Activated CD4-positive, alpha-beta T cell treated with anti-CD3 and anti-CD28 coated beads, Interleukin-2, amount 10 ng/mL, durations not matched to agents 7 days and 5 days (primary cell): ENCODE results near the gene ATRNL1. TPM values are rescaled to one million over a fixed set of nuclear protein-coding genes. Genes with fewer than 3 reads are reported as not detected.
"Not testable (repeated sequence)": the region's sequence is repeated elsewhere in the genome, so short reads cannot be mapped to it uniquely, and the experiment has no call there.

Experiments
- CTCF ChIA-PET: fragments of 350-600 bp; sonication (Branson Sonifier 250); formaldehyde crosslinking; loops from one replicate; lab custom pipeline; 2021; ENCODE audit warnings: antibody characterized with exemption; lab: Charles Lee
- POLR2A ChIA-PET: fragments of 350-600 bp; sonication (Branson Sonifier 250); formaldehyde crosslinking; loops from one replicate; lab custom pipeline; 2021; ENCODE audit warnings: antibody characterized with exemption; lab: Charles Lee
- DNase-seq: peaks from one replicate; pipeline ENCODE4 v3.0.0-alpha.2; 2020
- H3K27ac Mint-ChIP-seq: one replicate; pipeline ENCODE4 v1.8.0; 2021; ENCODE audit warnings: mild to moderate bottlenecking, moderate library complexity, mixed read lengths
- H3K27me3 Mint-ChIP-seq: one replicate; pipeline ENCODE4 v1.8.0; 2021; ENCODE audit warnings: mixed read lengths
- H3K36me3 Mint-ChIP-seq: one replicate; pipeline ENCODE4 v1.8.0; 2021; ENCODE audit warnings: low read depth, mixed read lengths
- H3K4me1 Mint-ChIP-seq: one replicate; pipeline ENCODE4 v1.8.0; 2021; ENCODE audit warnings: mixed read lengths
- H3K4me3 Mint-ChIP-seq: one replicate; pipeline ENCODE4 v1.8.0; 2021; ENCODE audit warnings: mild to moderate bottlenecking, moderate library complexity, mixed read lengths
- H3K9me3 Mint-ChIP-seq: one replicate; pipeline ENCODE4 v1.8.0; 2021; ENCODE audit warnings: mixed read lengths
- total RNA-seq, 2 experiments: library from RNA; stranded (reverse); gene quantifications; one replicate each; pipeline ENCODE4 v1.2.3, GENCODE V29; 2021

ATRNL1 gene
- total RNA-seq, 2 experiments from 2014 or later = 0.12 to 0.22 TPM

GRCh38 chr10:115536401-115536800 is 443.2 kb downstream of the ATRNL1 start:
- H3K27ac Mint-ChIP-seq, DNase-seq, H3K4me3 Mint-ChIP-seq, H3K27me3 Mint-ChIP-seq, H3K36me3 Mint-ChIP-seq, H3K9me3 Mint-ChIP-seq, CTCF ChIA-PET, H3K4me1 Mint-ChIP-seq, POLR2A ChIA-PET: not testable (repeated sequence)

- H3K27me3 Mint-ChIP-seq = no peaks in the 10 kb centered on the region
- no peaks in the 10 kb centered on the region for H3K4me1 Mint-ChIP-seq
- POLR2A ChIA-PET = no interaction called here
- DNase-seq = no peak
- no peaks in the 10 kb centered on the region for H3K36me3 Mint-ChIP-seq
- CTCF ChIA-PET = no interaction called here
- H3K9me3 Mint-ChIP-seq = peaks cover 5% of the 10 kb centered on the region
- H3K4me3 Mint-ChIP-seq = no peak overlapping the region
- H3K27ac Mint-ChIP-seq = no peak overlapping the region
Observed at GRCh38 chr10:115539142-115539762, 446.1 kb downstream of the ATRNL1 start.

GRCh38 chr10:115555887-115556402 is 462.8 kb downstream of the ATRNL1 start:
- H3K27me3 Mint-ChIP-seq = no peaks in the 10 kb centered on the region
- H3K4me3 Mint-ChIP-seq = no peak overlapping the region
- no peaks in the 10 kb centered on the region for H3K4me1 Mint-ChIP-seq
- H3K9me3 Mint-ChIP-seq = no peaks in the 10 kb centered on the region
- DNase-seq = no peak
- CTCF ChIA-PET = no interaction called here
- no peak overlapping the region for H3K27ac Mint-ChIP-seq
- no peaks in the 10 kb centered on the region for H3K36me3 Mint-ChIP-seq
- POLR2A ChIA-PET = no interaction called here

- no peak overlapping the region for H3K4me3 Mint-ChIP-seq
- H3K36me3 Mint-ChIP-seq = no peaks in the 10 kb centered on the region
- no peaks in the 10 kb centered on the region for H3K4me1 Mint-ChIP-seq
- H3K9me3 Mint-ChIP-seq = no peaks in the 10 kb centered on the region
- DNase-seq = no peak
- ChIA-PET POLR2A (no interaction called here), CTCF (no interaction called here)
- no peak overlapping the region for H3K27ac Mint-ChIP-seq
- no peaks in the 10 kb centered on the region for H3K27me3 Mint-ChIP-seq
Observed at GRCh38 chr10:115558252-115558651, 465.1 kb downstream of the ATRNL1 start.

GRCh38 chr10:115566867-115567266 is 473.7 kb downstream of the ATRNL1 start:
- no peaks in the 10 kb centered on the region for H3K9me3 Mint-ChIP-seq
- ChIA-PET POLR2A (no interaction called here), CTCF (no interaction called here)
- H3K4me1 Mint-ChIP-seq = no peaks in the 10 kb centered on the region
- no peaks in the 10 kb centered on the region for H3K27me3 Mint-ChIP-seq
- no peak overlapping the region for H3K4me3 Mint-ChIP-seq
- no peak for DNase-seq
- H3K27ac Mint-ChIP-seq = no peak overlapping the region
- no peaks in the 10 kb centered on the region for H3K36me3 Mint-ChIP-seq

- Mint-ChIP-seq H3K9me3 (no peaks in the 10 kb centered on the region), H3K4me3 (no peak overlapping the region), H3K27me3 (no peaks in the 10 kb centered on the region), H3K27ac (no peak overlapping the region), H3K4me1 (no peaks in the 10 kb centered on the region), H3K36me3 (no peaks in the 10 kb centered on the region)
- DNase-seq = no peak
- POLR2A ChIA-PET = no interaction called here
- CTCF ChIA-PET = no interaction called here
Observed at GRCh38 chr10:115572740-115573455, 479.7 kb downstream of the ATRNL1 start.

DNA sequence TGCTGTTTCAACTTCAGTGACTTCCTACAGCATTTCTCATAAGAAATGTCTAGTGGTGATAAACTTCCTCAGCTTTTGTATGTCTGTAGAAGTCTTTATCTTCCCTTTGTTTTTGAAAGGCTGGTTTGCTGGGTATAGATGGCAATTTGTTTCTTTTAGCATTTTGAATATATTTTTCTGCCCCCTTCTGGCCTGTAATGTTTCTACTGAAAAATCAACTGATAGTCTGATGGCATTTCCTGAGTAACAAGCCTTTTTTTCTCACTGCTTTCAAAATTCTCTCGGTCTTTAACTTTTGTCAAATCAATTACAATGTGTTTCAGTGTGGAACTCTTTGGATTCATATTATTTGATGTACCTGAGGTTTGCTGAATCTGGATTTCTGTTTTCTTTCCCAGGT is 487.1 kb downstream of the ATRNL1 start:
- Mint-ChIP-seq H3K9me3 (no peaks in the 10 kb centered on the region), H3K4me3 (no peak overlapping the region), H3K36me3 (no peaks in the 10 kb centered on the region), H3K27ac (no peak overlapping the region), H3K27me3 (no peaks in the 10 kb centered on the region), H3K4me1 (no peaks in the 10 kb centered on the region)
- ChIA-PET POLR2A (no interaction called here), CTCF (no interaction called here)
- DNase-seq = no peak

- no peak for DNase-seq
- CTCF ChIA-PET = no interaction called here
- POLR2A ChIA-PET = no interaction called here
- Mint-ChIP-seq H3K4me1 (no peaks in the 10 kb centered on the region), H3K4me3 (no peak overlapping the region), H3K9me3 (peaks cover 2% of the 10 kb centered on the region), H3K36me3 (no peaks in the 10 kb centered on the region), H3K27me3 (no peaks in the 10 kb centered on the region), H3K27ac (no peak overlapping the region)
Observed at GRCh38 chr10:115593060-115593459, 499.9 kb downstream of the ATRNL1 start.

DNA sequence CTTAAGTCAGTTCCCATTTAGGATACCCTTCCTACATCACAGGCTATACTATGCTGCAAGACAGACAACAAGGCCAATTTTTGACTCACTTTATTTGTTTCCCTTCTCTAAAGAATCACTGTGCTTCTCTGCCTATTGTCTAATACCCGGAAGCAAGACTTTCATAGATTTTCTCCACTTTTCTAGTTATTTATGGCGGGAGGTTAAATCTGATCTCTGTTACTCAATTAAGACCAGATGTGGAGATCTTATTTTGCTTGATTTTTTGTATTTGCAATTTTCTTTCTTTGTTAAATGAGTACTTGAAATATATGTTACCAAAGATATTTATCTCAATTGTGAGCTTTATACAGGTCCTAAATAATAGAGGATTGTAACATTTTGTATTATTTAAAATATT is 511.5 kb downstream of the ATRNL1 start:
- Mint-ChIP-seq H3K4me1 (no peaks in the 10 kb centered on the region), H3K9me3 (no peaks in the 10 kb centered on the region), H3K27me3 (no peaks in the 10 kb centered on the region), H3K36me3 (no peaks in the 10 kb centered on the region), H3K27ac (no peak overlapping the region), H3K4me3 (no peak overlapping the region)
- POLR2A ChIA-PET = no interaction called here
- no peak for DNase-seq
- CTCF ChIA-PET = no interaction called here

DNA sequence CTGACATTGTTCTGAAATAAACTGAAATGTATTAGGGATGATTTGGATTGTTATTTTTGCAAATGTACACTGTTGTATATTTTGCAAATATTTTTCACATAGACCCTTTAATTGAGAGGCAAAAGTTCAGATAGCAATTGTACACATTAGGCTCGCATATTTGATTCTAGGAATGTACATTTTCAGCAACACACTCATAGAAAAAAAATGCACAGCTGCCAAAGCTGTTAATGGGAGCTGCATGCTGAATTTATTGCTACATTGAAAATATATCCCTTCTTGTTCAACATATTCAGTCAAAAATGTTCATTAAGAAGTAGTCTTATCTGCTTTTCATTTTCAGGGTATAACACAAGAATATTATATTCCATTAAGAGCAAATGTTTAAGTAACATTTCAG is 512.9 kb downstream of the ATRNL1 start:
- Mint-ChIP-seq H3K36me3 (no peaks in the 10 kb centered on the region), H3K27ac (no peak overlapping the region), H3K4me1 (no peaks in the 10 kb centered on the region), H3K9me3 (no peaks in the 10 kb centered on the region), H3K27me3 (no peaks in the 10 kb centered on the region), H3K4me3 (no peak overlapping the region)
- DNase-seq = no peak
- ChIA-PET POLR2A (no interaction called here), CTCF (no interaction called here)

DNA sequence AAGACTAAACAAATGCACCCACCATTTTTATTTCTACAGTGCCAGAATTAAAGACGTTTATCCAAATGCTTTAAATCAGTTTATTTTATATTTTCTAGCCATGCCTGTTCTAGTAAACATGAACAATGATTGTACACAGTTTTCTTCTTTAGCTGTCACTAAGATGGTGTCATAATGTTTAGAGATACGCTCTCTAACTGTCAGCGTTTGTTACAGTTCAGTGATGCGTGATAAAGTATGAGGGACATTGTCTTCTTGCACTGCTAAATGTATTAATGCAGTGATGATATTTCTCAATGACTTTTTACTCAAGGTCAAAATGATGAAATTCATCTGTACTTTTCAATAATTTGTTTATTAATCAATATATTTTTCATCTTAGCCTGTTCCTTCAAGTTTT is 513.6 kb downstream of the ATRNL1 start:
- ChIA-PET CTCF (no interaction called here), POLR2A (no interaction called here)
- H3K27me3 Mint-ChIP-seq = no peaks in the 10 kb centered on the region
- H3K4me1 Mint-ChIP-seq = no peaks in the 10 kb centered on the region
- H3K4me3 Mint-ChIP-seq = no peak overlapping the region
- DNase-seq = no peak
- H3K9me3 Mint-ChIP-seq = no peaks in the 10 kb centered on the region
- no peaks in the 10 kb centered on the region for H3K36me3 Mint-ChIP-seq
- no peak overlapping the region for H3K27ac Mint-ChIP-seq

DNA sequence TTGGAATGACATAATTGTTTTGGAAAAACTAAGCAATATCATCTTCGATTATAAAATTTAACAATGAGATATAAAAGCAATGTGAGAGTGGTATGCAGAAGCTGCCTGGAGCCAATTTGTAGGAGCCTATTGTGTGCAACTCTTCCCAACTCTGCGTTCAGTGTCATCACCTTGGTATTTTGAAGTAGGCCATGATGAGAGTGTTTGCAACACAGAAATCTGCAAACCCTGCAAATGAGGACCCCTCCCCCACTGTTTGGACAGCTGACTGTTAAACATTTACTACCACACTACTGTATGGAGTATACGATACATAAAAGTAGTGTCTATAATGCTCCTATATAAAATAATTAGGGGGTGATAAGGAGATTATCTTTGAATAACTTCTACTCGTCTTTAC is 531.3 kb downstream of the ATRNL1 start:
- Mint-ChIP-seq H3K36me3 (no peaks in the 10 kb centered on the region), H3K27me3 (no peaks in the 10 kb centered on the region), H3K27ac (no peak overlapping the region), H3K9me3 (no peaks in the 10 kb centered on the region), H3K4me3 (no peak overlapping the region), H3K4me1 (no peaks in the 10 kb centered on the region)
- ChIA-PET CTCF (no interaction called here), POLR2A (no interaction called here)
- no peak for DNase-seq

GRCh38 chr10:115628616-115629015 is 535.5 kb downstream of the ATRNL1 start:
- H3K9me3 Mint-ChIP-seq = no peaks in the 10 kb centered on the region
- DNase-seq = no peak
- H3K4me1 Mint-ChIP-seq = no peaks in the 10 kb centered on the region
- no peak overlapping the region for H3K4me3 Mint-ChIP-seq
- no peaks in the 10 kb centered on the region for H3K27me3 Mint-ChIP-seq
- CTCF ChIA-PET = no interaction called here
- POLR2A ChIA-PET = no interaction called here
- H3K36me3 Mint-ChIP-seq = no peaks in the 10 kb centered on the region
- no peak overlapping the region for H3K27ac Mint-ChIP-seq

GRCh38 chr10:115638246-115638645 is 545.1 kb downstream of the ATRNL1 start:
- Mint-ChIP-seq H3K36me3 (no peaks in the 10 kb centered on the region), H3K27ac (no peak overlapping the region), H3K9me3 (no peaks in the 10 kb centered on the region), H3K4me1 (no peaks in the 10 kb centered on the region), H3K27me3 (no peaks in the 10 kb centered on the region), H3K4me3 (no peak overlapping the region)
- CTCF ChIA-PET = no interaction called here
- DNase-seq = no peak
- POLR2A ChIA-PET = no interaction called here
